Gastrocnemius medialis (tissue), 4 donors: ENCODE results near the gene KLHDC9.

ENCODE experiments used
- POLR2A ChIP-seq, 2 donors: fragments of 450-650 bp; IDR thresholded peaks; one replicate each; pipeline ENCODE4 v1.6.1; 2017; ENCODE audit warnings: antibody characterized with exemption in 2 of 2, mild to moderate bottlenecking in 2 of 2, moderate library complexity in 2 of 2
- TF ChIP-seq, protein P1 (sequence below), 5 experiments: fragments of 450-650 bp in 3 of 5; fragments of 200-600 bp in 2 of 5; sonication (generic) in 2 of 5; IDR thresholded peaks in 4 of 5; conservative IDR thresholded peaks in 1 of 5; 1 replicate in 4 of 5; 2 replicates in 1 of 5; pipeline ENCODE4 v1.5.1; 2016 to 2019; ENCODE audit warnings: antibody characterized with exemption in 5 of 5, mild to moderate bottlenecking in 3 of 5, moderate library complexity in 3 of 5

DNA sequence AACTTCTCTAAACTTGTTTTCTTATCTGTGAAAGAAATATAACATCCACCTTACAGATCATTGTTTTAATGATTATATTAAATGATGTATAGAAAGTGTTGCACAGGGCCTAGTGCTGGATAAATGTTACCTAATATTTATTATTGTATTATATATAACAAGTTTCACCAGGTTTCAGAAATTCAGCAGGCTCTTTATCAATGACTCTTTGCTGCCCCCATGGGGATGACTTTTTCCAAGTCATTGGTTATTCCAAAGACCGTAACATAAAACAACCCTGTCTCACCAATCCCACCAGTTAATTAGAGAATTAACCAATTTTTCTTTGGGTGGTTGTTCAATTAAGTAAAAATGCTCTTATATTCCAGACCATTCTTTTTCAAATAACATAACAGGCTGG is 41.6 kb downstream of the KLHDC9 start:
- TF ChIP-seq, protein P1, sequence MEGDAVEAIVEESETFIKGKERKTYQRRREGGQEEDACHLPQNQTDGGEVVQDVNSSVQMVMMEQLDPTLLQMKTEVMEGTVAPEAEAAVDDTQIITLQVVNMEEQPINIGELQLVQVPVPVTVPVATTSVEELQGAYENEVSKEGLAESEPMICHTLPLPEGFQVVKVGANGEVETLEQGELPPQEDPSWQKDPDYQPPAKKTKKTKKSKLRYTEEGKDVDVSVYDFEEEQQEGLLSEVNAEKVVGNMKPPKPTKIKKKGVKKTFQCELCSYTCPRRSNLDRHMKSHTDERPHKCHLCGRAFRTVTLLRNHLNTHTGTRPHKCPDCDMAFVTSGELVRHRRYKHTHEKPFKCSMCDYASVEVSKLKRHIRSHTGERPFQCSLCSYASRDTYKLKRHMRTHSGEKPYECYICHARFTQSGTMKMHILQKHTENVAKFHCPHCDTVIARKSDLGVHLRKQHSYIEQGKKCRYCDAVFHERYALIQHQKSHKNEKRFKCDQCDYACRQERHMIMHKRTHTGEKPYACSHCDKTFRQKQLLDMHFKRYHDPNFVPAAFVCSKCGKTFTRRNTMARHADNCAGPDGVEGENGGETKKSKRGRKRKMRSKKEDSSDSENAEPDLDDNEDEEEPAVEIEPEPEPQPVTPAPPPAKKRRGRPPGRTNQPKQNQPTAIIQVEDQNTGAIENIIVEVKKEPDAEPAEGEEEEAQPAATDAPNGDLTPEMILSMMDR (IDR thresholded peaks at IDR 0.05 in 4 of 5, conservative IDR thresholded peaks at IDR 0.05 in 1 of 5): peak in 4 of 5 experiments; percentile 16 to 49 (median 31)
- TF ChIP-seq POLR2A (IDR thresholded peaks at IDR 0.05): no peak
